Sigmoid colon (tissue), 4 donors: ENCODE measurements around the gene TLCD3A.

Experiments used
- CTCF ChIP-seq, 4 experiments: fragments of 450-650 bp in 3 of 4; fragments of 200-600 bp in 1 of 4; IDR thresholded peaks; one replicate each; pipeline ENCODE4 v1.5.1; 2016 to 2019; ENCODE audit warnings: antibody characterized with exemption in 4 of 4, mild to moderate bottlenecking in 3 of 4, moderate library complexity in 2 of 4
- POLR2AphosphoS5 ChIP-seq, 4 donors: sonication (generic); formaldehyde crosslinking; IDR thresholded peaks; one replicate each; pipeline ENCODE4 v1.6.1; 2017; ENCODE audit warnings: antibody characterized with exemption in 4 of 4

- no peak for TF ChIP-seq CTCF (IDR thresholded peaks at IDR 0.05)
- TF ChIP-seq POLR2AphosphoS5 (IDR thresholded peaks at IDR 0.05), result no peak
These were observed 3.5 kb upstream of the TLCD3A start for GRCh38 chr17:728911-729310.
